Measurements from ENCODE around the gene RTRAF.

GRCh38 chr14:51981218-51981854 is 8.0 kb upstream of the RTRAF start:
- TF ChIP-seq CTCF (IDR thresholded peaks at IDR 0.05) = no peak
- TF ChIP-seq SIN3A (IDR thresholded peaks at IDR 0.05; ENCODE audit: borderline replicate concordance, insufficient read depth, low read depth, low read length) = no peak
